Activated CD8-positive, alpha-beta T cell treated with anti-CD3 and anti-CD28 coated beads, Interleukin-2, amount 10 ng/mL, durations not matched to agents 7 days and 5 days (primary cell): Measurements from ENCODE around the gene SNX7. TPM values are rescaled to one million over a fixed set of nuclear protein-coding genes. Genes with fewer than 3 reads are reported as not detected.

ENCODE experiments used
- ATAC-seq: fragments of 150-1000 bp; cut with Tn5 transposase; one replicate; pipeline ENCODE4 v1.10.0; 2021; ENCODE audit warnings: moderate library complexity
- CTCF ChIA-PET: fragments of 350-600 bp; sonication (Branson Sonifier 250); formaldehyde crosslinking; loops from one replicate; lab custom pipeline; 2021; ENCODE audit warnings: antibody characterized with exemption; lab: Charles Lee
- POLR2A ChIA-PET: fragments of 350-600 bp; sonication (Branson Sonifier 250); formaldehyde crosslinking; loops from one replicate; lab custom pipeline; 2021; ENCODE audit warnings: antibody characterized with exemption; lab: Charles Lee
- DNase-seq: peaks from one replicate; pipeline ENCODE4 v3.0.0-alpha.2; 2020
- H3K27ac Mint-ChIP-seq: one replicate; pipeline ENCODE4 v1.8.0; 2021; ENCODE audit warnings: mild to moderate bottlenecking, mixed read lengths
- H3K27me3 Mint-ChIP-seq: one replicate; pipeline ENCODE4 v1.8.0; 2021; ENCODE audit warnings: low read depth, mixed read lengths
- H3K36me3 Mint-ChIP-seq: one replicate; pipeline ENCODE4 v1.8.0; 2021; ENCODE audit warnings: low read depth, mixed read lengths
- H3K4me1 Mint-ChIP-seq: one replicate; pipeline ENCODE4 v1.8.0; 2021; ENCODE audit warnings: low read depth, mixed read lengths
- H3K4me3 Mint-ChIP-seq: one replicate; pipeline ENCODE4 v1.8.0; 2021; ENCODE audit warnings: mild to moderate bottlenecking, mixed read lengths
- H3K9me3 Mint-ChIP-seq: one replicate; pipeline ENCODE4 v1.8.0; 2022; ENCODE audit warnings: mixed read lengths; ENCODE audit not compliant: insufficient read depth
- total RNA-seq, 2 experiments: library from RNA; stranded (reverse); gene quantifications; one replicate each; pipeline ENCODE4 v1.2.3, GENCODE V29; 2021

SNX7 gene
- total RNA-seq, 2 experiments from 2014 or later = not detected

GRCh38 chr1:98792123-98792522 lies 130.6 kb downstream of the SNX7 start:
- ChIA-PET POLR2A (no interaction called here), CTCF (no interaction called here)
- H3K9me3 Mint-ChIP-seq = peaks cover 3% of the 10 kb centered on the region
- DNase-seq (no peak), ATAC-seq (no peak)
- no peak overlapping the region for H3K27ac Mint-ChIP-seq
- H3K4me3 Mint-ChIP-seq = no peak overlapping the region
- H3K36me3 Mint-ChIP-seq = no peaks in the 10 kb centered on the region
- peaks cover 9% of the 10 kb centered on the region for H3K27me3 Mint-ChIP-seq
- peaks cover 9% of the 10 kb centered on the region for H3K4me1 Mint-ChIP-seq

- peaks cover 7% of the 10 kb centered on the region for H3K27me3 Mint-ChIP-seq
- H3K27ac Mint-ChIP-seq = no peak overlapping the region
- POLR2A ChIA-PET = no interaction called here
- H3K4me3 Mint-ChIP-seq = no peak overlapping the region
- ATAC-seq (no peak), DNase-seq (no peak)
- peaks cover 18% of the 10 kb centered on the region for H3K4me1 Mint-ChIP-seq
- CTCF ChIA-PET = interaction anchor here (0.7 to 2.3 kb wide), 12 partner anchors 11 to 496 kb away, joined by 3 to 11 read pairs (median 4); no protein-coding TSS in a partner anchor
- H3K9me3 Mint-ChIP-seq = no peaks in the 10 kb centered on the region
- no peaks in the 10 kb centered on the region for H3K36me3 Mint-ChIP-seq
Measured at GRCh38 chr1:98793136-98793535, 131.6 kb downstream of the SNX7 start.

GRCh38 chr1:98794196-98794886 lies 132.8 kb downstream of the SNX7 start:
- ChIA-PET CTCF (interaction anchor here (0.6 to 2.3 kb wide), 23 partner anchors 12 to 688 kb away, joined by 3 to 11 read pairs (median 3); no protein-coding TSS in a partner anchor), POLR2A (no interaction called here)
- ATAC-seq = peak; percentile 86
- Mint-ChIP-seq H3K36me3 (no peaks in the 10 kb centered on the region), H3K4me3 (no peak overlapping the region), H3K9me3 (no peaks in the 10 kb centered on the region), H3K27ac (no peak overlapping the region), H3K27me3 (peaks cover 6% of the 10 kb centered on the region), H3K4me1 (peaks cover 22% of the 10 kb centered on the region)
- DNase-seq = peak; percentile 67

- ATAC-seq (no peak), DNase-seq (no peak)
- POLR2A ChIA-PET = no interaction called here
- no peak overlapping the region for H3K4me3 Mint-ChIP-seq
- no peaks in the 10 kb centered on the region for H3K36me3 Mint-ChIP-seq
- peaks cover 3% of the 10 kb centered on the region for H3K27me3 Mint-ChIP-seq
- CTCF ChIA-PET = interaction anchor here (0.9 kb wide), 1 partner anchor 33 kb away, joined by 3 read pairs; no protein-coding TSS in a partner anchor
- peaks cover 22% of the 10 kb centered on the region for H3K4me1 Mint-ChIP-seq
- H3K27ac Mint-ChIP-seq = no peak overlapping the region
- no peaks in the 10 kb centered on the region for H3K9me3 Mint-ChIP-seq
Measured at GRCh38 chr1:98796049-98796448, 134.5 kb downstream of the SNX7 start.

- CTCF ChIA-PET = no interaction called here
- H3K9me3 Mint-ChIP-seq = no peaks in the 10 kb centered on the region
- peaks cover 22% of the 10 kb centered on the region for H3K4me1 Mint-ChIP-seq
- DNase-seq (no peak), ATAC-seq (peak; percentile 44)
- no peak overlapping the region for H3K4me3 Mint-ChIP-seq
- peaks cover 2% of the 10 kb centered on the region for H3K27me3 Mint-ChIP-seq
- POLR2A ChIA-PET = no interaction called here
- H3K27ac Mint-ChIP-seq = no peak overlapping the region
- no peaks in the 10 kb centered on the region for H3K36me3 Mint-ChIP-seq
Measured at GRCh38 chr1:98797506-98797905, 136.0 kb downstream of the SNX7 start.
